Vagina (tissue), 2 donors: ENCODE results near the gene TBX15. TPM values are rescaled to one million over a fixed set of nuclear protein-coding genes. Genes with fewer than 3 reads are reported as not detected.

Experiments used
- DNase-seq, 2 donors: peaks; one replicate each; pipeline ENCODE4 v3.0.0-alpha.2; 2017; ENCODE audit errors: extremely low spot score in 2 of 2
- H3K27ac ChIP-seq: fragments of 200-600 bp; sonication (generic); one replicate; pipeline ENCODE4 v1.5.1; 2019
- H3K27me3 ChIP-seq: fragments of 200-600 bp; sonication (generic); one replicate; pipeline ENCODE4 v1.5.1; 2019
- H3K36me3 ChIP-seq, 2 donors: fragments of 200-600 bp; sonication (generic); one replicate each; pipeline ENCODE4 v1.5.1; 2017 to 2019
- H3K4me1 ChIP-seq: fragments of 200-600 bp; sonication (generic); one replicate; pipeline ENCODE4 v1.5.1; 2019
- H3K4me3 ChIP-seq, 2 donors: fragments of 200-600 bp; sonication (generic); 1 replicate in 1 of 2; 2 replicates in 1 of 2; pipeline ENCODE4 v1.5.1; 2016 to 2019
- H3K9me3 ChIP-seq: fragments of 200-600 bp; sonication (generic); one replicate; pipeline ENCODE4 v1.5.1; 2019
- CTCF ChIP-seq, 3 experiments: fragments of 450-650 bp in 2 of 3; fragments of 200-600 bp in 1 of 3; sonication (generic) in 1 of 3; IDR thresholded peaks; one replicate each; pipeline ENCODE4 v1.5.1; 2017 to 2019; ENCODE audit warnings: antibody characterized with exemption in 3 of 3, mild to moderate bottlenecking in 2 of 3, moderate library complexity in 2 of 3
- POLR2A ChIP-seq, 2 donors: fragments of 450-650 bp; IDR thresholded peaks; one replicate each; pipeline ENCODE4 v1.6.1; 2017; ENCODE audit warnings: antibody characterized with exemption in 2 of 2, mild to moderate bottlenecking in 2 of 2, moderate library complexity in 2 of 2
- POLR2AphosphoS5 ChIP-seq, 2 donors: sonication (generic); formaldehyde crosslinking; IDR thresholded peaks; one replicate each; pipeline ENCODE4 v1.9.0; 2017; ENCODE audit warnings: antibody characterized with exemption in 2 of 2, mild to moderate bottlenecking in 2 of 2, low read depth in 1 of 2; ENCODE audit not compliant: insufficient read depth in 1 of 2
- intact Hi-C: fragments of 100-400 bp; cut with DNase I; formaldehyde crosslinking; loops from one replicate; pipeline ENCODE4 v1.15.1; 2023
- total RNA-seq: library from RNA; depleted of rRNA; stranded (reverse); fragments of >200 nt; gene quantifications from one replicate; pipeline ENCODE4 v1.2.3, GENCODE V29; 2016

TBX15 gene
- total RNA-seq, 1 donor from 2014 or later: 0.98 TPM

GRCh38 chr1:119009312-119009655, 21.1 kb upstream of the TBX15 start:
- intact Hi-C loops: no loop called here
- no peak overlapping the region for H3K27ac ChIP-seq
- H3K27me3 ChIP-seq: peaks cover 8% of the 10 kb centered on the region
- H3K4me3 ChIP-seq: no peak overlapping the region
- no peaks in the 10 kb centered on the region for H3K36me3 ChIP-seq
- no peaks in the 10 kb centered on the region for H3K9me3 ChIP-seq
- DNase-seq: no peak
- H3K4me1 ChIP-seq: peaks cover 27% of the 10 kb centered on the region
- no peak for TF ChIP-seq POLR2A (IDR thresholded peaks at IDR 0.05)
- no peak for TF ChIP-seq POLR2AphosphoS5 (IDR thresholded peaks at IDR 0.05; ENCODE audit: insufficient read depth in 1 of 2, low read depth in 1 of 2)
- TF ChIP-seq CTCF (IDR thresholded peaks at IDR 0.05): no peak

- H3K9me3 ChIP-seq: no peaks in the 10 kb centered on the region
- intact Hi-C loops: no loop called here
- no peaks in the 10 kb centered on the region for H3K36me3 ChIP-seq
- H3K27ac ChIP-seq: no peak overlapping the region
- H3K4me1 ChIP-seq: peaks cover 27% of the 10 kb centered on the region
- peak in 1 of 2 donors; percentile 77 for DNase-seq
- H3K4me3 ChIP-seq: peak overlapping the region; percentile 30 to 38
- no peak for TF ChIP-seq POLR2A (IDR thresholded peaks at IDR 0.05)
- no peak for TF ChIP-seq POLR2AphosphoS5 (IDR thresholded peaks at IDR 0.05; ENCODE audit: insufficient read depth in 1 of 2, low read depth in 1 of 2)
- TF ChIP-seq CTCF (IDR thresholded peaks at IDR 0.05): peak; percentile 8 to 46 (median 44)
- H3K27me3 ChIP-seq: peaks cover 8% of the 10 kb centered on the region
These were observed 20.6 kb upstream of the TBX15 start for GRCh38 chr1:119008483-119009311.

GRCh38 chr1:119007670-119008482, 19.7 kb upstream of the TBX15 start:
- intact Hi-C loops: no loop called here

GRCh38 chr1:119007339-119007669, 19.2 kb upstream of the TBX15 start:
- Histone ChIP-seq H3K27ac (no peak overlapping the region), H3K4me3 (no peak overlapping the region), H3K4me1 (peaks cover 27% of the 10 kb centered on the region), H3K36me3 (no peaks in the 10 kb centered on the region), H3K9me3 (no peaks in the 10 kb centered on the region), H3K27me3 (peaks cover 8% of the 10 kb centered on the region)
- peak in 1 of 2 donors; percentile 78 for DNase-seq
- intact Hi-C loops: no loop called here
- TF ChIP-seq POLR2A (IDR thresholded peaks at IDR 0.05) (no peak), POLR2AphosphoS5 (IDR thresholded peaks at IDR 0.05; ENCODE audit: insufficient read depth in 1 of 2, low read depth in 1 of 2) (no peak), CTCF (IDR thresholded peaks at IDR 0.05) (no peak)

More at GRCh38 chr1:119007670-119008482, 19.7 kb upstream of the TBX15 start:
- peak in 1 of 2 donors; percentile 77 for DNase-seq
- H3K4me1 ChIP-seq: peaks cover 27% of the 10 kb centered on the region
- no peaks in the 10 kb centered on the region for H3K36me3 ChIP-seq
- H3K27ac ChIP-seq: no peak overlapping the region
- H3K4me3 ChIP-seq: peak overlapping the region; percentile 30 to 38
- H3K27me3 ChIP-seq: peaks cover 8% of the 10 kb centered on the region
- TF ChIP-seq POLR2A (IDR thresholded peaks at IDR 0.05) (no peak), POLR2AphosphoS5 (IDR thresholded peaks at IDR 0.05; ENCODE audit: insufficient read depth in 1 of 2, low read depth in 1 of 2) (no peak), CTCF (IDR thresholded peaks at IDR 0.05) (no peak)
- no peaks in the 10 kb centered on the region for H3K9me3 ChIP-seq
